Putamen (tissue), 1 donor: Measurements from ENCODE around the gene CD79A.
A peak's percentile ranks its signal among the peaks of the same experiment; 100 is the strongest.

Source experiments
- DNase-seq: peaks from one replicate; pipeline ENCODE4 v3.0.0-alpha.2; 2016; ENCODE audit warnings: low spot score

CD79A gene

DNA sequence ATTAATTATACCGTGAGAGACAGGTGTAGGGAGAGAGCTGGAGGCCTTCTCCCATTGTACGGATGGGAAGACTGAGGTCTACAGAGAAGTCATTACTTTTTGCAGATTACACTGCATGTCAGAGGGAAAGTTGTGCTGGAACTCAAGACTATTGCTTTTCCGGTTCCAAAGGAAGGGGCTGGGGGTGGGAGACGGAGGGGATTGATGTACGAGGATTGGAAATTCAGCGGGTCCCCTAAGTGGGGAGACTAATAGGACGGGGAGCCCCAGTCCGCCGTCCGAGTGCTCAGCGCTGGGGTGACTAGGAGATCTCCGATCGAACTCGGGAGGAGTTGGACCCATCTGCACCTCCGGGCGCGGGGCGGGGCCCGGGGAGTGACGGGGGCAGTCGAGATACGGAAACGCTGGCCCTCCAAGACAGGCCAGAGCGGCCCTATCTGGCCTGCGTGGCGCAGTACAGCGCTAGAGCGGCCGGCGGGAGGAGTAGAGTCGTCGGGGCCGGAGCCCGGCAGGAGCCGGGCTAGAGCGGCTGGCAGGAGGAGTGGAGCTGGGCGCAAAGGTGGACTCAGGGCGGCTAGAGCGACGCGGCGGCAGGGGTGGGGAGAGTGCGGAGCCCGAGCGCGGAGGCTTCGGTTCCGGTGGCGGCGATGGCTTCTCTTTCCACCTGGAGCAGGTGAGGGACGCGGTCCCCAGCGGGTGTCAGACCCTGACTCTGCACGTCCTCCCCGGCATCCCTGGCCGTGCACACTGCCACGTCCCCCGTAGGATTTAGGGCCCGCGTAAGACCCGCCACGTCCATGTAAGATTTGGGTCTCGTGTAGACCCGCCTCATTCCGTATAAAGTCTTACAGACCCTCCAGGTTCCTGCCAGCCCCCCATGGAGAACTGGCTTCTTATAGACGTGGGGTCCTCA is 7.0 kb downstream of the CD79A start:
- peak; percentile 95 for DNase-seq

DNA sequence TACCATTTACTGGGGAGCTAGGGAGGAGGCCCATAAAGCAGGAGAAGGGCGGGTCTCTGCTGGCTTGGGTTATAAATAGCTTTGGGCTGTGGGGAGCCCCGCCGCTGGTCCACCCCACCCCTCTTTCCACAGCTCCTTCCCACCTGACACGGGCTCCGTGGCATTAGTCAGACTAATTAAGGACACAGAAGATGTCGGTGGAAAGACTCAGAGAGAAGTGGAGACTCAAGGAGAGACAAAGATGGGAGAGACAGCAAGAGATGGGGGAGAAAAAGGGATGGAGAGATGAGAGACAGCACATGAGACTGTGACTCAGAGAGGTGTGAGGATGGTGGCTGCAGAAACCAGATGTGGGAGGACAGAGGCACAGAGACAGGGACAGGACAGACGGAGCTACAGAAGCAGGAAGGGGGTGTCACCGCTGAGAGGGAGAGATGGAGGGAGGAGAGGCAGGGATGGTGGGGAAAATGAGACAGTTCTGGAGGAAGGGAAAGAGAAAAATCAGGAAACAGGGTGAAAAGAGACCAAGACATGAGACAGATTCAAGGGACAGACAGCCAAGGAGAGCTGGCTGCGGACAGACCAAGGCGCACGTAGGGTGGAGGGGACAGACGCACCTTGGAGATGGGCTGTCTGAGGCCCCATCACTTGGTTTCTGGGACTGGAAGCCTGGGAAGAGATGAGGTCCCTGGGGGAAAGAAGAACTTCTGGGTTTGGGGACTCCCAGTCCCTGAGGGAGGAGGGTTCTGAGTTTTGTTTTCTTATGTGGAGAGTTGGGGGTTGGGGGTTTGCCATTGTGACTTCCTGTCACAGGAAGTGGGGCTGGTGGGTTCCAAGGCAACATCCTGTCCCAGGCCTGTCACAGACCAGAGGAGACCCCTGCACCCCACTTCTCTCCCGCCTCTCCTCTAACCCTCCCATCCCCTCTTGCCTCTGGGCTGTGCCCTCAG is 10.0 kb downstream of the CD79A start:
- DNase-seq, result no peak

DNA sequence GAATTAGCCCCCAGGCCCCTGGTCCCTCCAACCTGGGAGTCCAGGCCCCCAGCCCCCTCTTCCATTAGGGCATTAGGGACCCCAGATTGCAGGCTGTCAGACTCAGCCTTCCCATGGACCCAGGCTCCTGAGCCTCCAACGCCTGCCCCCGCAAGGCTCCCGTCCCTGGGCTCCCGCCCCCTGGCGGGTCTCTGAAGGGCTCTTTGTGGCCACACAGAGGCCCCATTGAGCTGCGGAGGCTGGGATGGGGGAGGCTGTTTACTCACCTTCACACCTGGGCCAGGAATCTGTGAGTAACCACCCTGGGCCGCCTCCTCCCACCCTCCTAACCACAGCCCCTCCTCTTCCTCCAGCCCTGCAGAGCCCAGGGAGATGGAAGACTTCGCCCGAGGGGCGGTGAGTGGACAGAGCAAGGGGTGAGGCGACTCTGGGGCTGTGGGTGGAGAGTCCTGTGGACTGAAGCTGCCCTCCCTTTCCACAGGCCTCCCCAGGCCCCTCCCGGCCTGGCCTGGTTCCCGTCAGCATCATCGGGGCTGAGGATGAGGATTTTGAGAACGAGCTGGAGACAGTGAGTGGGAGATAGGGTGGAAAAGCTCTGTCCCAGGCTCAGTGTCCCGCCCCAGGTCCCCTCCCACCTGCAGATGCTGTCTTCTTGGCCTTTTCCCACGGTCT is 10.8 kb downstream of the CD79A start:
- peak; percentile 40 for DNase-seq

DNA sequence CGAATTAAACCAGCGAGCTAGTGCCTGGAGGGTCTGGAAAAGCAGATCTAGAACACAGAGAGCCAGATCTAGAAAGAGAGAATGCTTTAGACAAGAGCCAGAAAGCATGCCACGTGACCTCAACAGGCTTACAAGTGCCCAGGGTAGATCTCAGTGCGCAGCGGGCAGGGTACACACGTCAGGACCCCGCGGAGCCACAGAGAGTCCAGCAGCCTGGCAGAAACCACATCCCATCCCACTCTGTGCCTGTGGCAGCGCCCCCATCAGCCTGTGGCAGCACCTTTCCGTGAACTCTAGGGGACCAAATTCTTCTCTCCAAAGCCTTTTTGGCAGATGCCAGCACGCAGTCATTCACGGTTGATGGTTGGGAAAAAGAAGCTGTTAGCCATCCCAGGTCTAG is 11.8 kb downstream of the CD79A start:
- DNase-seq, result no peak

DNA sequence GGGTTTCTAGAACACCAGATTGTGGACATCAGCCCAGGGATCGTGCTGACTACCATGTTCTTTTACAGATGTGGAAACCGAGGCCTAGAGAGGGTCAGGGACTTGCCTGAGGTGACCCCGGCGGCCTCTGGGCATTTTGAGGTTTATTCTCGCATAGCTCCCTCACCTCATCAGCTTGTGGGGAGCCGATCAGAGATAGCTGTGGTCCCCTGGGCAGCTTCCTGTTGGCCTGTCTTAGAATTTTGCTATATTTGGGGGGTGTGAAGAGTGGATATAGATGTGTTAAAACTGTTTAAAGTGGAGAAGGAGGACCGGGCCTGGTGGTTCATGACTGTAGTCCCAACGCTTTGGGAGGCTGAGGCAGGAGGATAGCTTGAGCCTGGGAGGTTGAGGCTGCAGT is 12.8 kb downstream of the CD79A start:
- no peak for DNase-seq

DNA sequence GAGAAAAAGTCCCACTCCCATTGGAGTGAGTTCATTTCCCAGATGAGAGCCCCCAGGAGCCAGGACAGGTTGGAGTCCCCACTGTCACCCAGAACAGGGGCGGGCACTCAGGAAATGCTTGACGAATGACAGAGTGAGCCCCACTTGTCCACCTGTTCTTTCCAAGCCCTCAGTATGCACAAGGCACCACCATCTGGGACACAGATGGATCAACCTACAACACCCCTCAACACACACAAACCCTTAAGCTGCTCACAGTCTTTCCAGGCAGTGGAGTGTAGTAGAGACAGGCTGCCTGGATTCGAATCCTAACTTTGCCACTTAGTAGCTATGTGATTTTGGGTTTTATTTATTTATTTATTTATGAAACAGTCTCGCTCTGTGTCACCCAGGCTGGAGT is 13.9 kb downstream of the CD79A start:
- no peak for DNase-seq

DNA sequence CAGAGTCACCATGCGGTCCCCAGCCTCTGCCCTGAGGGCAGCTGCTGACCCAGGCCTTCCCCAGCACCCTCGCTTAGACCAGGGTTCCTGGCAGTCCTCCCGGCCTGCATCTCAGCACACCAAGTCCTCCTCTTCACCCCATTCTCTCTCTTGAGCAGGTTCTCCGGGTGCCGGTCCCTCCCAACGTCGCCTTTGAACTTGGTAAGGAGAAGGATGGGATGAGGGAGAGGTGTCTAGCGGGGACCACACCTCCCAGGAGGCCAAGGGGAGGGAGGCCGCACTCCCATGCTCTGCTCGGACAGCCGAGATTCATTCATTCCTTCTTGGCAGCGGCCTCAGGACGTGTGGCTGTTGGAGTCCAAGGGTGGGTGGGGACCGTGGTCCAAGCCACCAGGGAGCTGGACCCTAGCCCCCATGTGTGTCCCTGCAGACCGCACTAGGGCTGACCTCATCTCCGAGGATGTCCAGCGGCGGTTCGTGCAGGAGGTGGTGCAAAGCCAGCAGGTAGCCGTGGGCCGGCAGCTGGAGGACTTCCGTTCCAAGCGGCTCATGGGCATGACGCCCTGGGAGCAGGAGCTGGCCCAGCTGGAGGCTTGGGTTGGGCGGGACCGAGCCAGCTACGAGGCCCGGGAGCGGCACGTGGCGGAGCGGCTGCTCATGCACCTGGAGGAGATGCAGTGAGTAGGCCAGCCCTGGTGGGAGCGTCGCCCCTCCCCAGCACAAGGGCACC is 15.3 kb downstream of the CD79A start:
- no peak for DNase-seq

DNA sequence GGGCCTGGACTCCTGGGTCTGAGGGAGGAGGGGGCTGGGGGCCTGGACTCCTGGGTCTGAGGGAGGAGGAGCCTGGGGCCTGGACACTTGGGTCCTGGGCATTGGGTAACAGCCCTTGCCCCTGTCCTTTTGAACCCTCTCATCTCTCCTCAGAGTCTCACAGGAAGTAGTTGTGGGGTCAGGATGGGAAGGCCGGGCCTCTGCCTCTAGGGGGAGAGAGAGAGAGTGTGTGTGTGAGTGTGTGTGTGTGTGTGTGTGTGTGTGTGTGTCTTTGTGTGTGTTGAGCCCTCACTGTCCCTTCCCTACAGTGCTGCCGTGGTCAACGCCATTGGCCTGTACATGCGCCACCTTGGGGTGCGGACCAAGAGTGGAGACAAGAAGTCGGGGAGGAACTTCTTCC is 16.8 kb downstream of the CD79A start:
- no peak for DNase-seq

DNA sequence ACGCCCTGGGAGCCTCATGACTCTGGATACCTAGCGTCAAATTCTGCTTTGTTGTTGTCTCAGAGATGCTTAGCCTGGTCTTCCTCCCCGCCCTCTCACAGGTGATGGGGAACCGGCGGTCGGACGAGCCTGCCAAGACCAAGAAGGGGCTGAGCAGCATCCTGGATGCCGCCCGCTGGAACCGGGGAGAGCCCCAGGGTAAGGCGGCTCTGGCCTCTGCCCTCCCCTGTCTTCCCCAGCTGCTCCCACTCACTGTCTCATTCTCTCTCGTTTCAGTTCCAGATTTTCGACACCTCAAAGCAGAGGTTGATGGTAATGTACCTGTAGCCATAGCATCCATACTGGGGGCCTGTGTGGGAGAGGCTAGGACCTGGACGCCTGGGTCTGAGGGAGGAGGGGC is 17.3 kb downstream of the CD79A start:
- no peak for DNase-seq

DNA sequence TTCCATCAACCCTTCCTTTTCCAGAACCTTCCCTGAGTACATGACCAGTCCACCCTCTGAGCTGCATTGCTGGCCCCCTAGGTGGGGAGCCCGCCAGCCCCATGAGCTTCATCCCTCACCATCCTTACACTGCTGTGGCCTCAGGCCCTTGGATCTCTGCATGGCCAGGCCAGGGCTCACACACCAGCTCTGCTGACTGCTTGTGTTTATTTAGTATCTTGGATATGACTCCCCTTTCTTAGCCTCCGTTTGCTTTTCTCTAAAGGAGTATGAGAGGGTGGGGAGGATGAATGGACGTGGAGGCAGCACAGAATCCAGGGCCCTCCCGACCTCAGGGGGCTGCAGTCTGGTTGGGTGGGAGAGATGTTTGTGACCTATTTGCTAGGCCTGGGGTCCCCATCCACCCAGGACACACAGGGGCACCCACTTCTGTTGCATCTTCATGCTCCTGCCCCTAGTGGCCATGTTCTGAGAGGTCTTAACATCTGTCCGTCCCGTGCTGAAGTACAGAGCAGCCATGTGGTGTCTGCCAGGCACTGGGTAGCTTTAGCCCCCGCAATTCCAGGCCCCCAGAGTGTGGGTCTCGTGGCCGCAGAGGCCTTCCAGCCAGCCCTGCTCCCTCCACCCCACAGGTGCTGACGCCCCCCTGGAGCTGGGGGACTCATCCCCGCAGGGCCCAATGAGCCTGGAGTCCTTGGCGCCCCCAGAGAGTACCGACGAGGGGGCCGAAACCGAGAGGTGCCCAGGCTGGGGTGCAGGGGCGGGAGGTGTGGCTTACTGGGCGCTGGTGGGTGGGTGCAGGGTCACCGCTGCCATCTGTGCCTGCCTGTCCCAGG is 18.9 kb downstream of the CD79A start:
- DNase-seq, result no peak

DNA sequence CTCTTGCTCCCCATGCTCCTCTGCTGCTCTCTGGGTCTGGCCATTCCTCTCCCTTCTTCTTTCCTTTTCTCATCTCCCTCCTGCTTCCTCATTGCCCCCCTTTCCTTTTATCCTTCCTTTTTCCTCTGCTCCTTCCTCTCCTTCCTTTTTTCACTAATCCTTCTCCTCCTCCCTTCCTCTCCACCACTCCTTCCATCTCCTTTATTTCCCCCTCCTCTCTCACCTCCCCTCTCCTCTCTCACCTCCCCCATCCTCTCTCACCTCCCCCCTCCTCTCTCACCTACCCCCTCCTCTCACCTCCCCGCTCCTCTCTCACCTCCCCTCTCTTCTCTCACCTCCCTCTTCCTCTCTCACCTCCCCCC is 19.5 kb downstream of the CD79A start:
- no peak for DNase-seq

DNA sequence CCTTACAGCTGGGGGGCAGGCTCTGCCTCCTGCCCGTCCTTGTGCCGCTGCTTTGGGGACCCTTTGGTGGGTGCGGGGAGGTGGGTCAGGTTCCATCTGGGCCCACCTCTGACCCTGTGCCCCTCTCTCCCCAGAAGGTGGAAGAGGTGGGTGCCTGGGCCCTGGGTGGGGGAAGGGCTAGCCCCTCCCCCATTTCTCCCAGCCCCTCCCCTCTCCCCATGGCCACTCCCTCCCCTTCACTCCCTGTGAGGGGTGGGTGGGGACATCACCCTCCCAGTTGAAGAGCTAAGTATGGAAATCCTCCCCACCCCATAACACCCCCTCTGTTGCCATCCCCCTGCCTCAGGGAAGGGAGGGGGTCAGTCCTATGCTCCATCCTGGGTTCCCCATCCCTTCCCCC is 20.1 kb downstream of the CD79A start:
- no peak for DNase-seq

DNA sequence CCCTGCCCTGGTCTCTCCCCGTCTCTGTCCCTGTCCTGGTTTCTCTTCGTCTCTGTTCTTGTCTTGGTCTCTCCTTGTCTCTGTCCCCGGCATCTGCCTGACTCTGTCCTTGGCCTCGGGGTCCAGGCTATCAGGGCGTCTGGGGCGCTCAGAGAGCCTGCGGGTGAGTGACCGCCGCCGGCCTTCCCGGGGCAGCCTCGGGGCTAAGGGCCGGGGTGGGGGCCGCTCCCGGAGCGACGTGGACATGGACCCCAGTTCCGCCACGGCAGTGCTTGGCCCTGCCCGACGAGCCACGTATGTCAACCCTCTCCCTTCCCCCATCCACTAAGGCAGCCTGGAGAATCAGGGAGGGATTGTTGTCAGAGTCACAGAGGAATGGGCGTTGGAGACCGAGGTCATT is 20.7 kb downstream of the CD79A start:
- no peak for DNase-seq

DNA sequence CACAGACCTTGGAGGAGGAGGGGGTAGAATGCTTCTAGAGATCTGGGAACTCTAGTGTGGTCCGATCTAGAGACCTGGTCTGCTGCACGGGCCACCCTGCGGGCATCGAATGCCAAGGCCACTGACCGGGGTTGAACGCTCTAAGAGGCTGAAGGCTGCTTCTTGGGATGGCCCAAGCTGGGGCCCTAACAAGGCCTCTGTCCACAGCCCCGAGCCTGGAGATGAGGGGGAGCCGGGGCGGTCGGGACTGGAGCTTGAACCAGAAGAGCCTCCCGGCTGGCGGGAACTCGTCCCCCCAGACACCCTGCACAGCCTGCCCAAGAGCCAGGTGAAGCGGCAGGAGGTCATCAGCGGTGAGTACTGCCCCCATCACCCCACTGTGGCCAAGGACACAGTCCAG is 21.2 kb downstream of the CD79A start:
- no peak for DNase-seq

DNA sequence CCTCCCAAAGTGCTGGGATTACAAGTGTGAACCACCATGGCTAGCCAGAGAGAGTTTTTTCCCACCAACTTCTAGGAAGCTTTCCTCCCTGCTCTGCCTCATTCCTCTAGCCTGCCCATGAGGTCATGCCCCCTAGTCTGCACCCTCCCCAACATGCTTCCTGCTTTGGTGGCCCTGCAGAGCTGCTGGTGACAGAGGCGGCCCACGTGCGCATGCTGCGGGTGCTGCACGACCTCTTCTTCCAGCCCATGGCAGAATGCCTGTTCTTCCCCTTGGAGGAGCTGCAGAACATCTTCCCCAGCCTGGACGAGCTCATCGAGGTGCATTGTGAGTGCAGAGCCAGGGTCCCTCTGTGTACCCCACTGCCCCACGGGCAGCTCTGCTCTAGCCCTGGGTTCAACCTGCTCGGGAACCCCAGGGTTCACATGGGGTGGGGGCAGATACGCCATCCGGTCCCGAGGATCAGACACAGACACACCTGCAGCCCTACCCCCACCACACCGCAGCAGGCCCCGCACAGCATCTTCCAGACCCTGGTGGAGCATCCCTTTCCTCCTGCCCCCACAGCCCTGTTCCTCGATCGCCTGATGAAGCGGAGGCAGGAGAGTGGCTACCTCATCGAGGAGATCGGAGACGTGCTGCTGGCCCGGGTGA is 24.8 kb downstream of the CD79A start:
- no peak for DNase-seq

DNA sequence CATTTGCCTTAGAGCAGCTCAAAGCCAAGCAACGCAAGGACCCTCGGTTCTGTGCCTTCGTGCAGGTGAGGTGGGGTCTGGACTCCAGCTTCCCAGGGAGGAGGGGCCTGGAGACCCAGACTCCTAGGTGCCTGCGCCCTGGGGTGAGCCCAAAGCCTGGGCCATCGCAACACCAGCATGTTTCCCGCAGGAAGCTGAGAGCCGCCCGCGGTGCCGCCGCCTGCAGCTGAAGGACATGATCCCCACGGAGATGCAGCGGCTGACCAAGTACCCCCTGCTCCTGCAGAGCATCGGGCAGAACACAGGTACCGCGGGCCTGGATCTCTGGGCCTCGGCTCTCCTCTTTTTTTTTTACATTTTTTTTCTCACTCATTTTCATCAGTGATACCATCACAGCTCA is 25.5 kb downstream of the CD79A start:
- DNase-seq, result no peak

DNA sequence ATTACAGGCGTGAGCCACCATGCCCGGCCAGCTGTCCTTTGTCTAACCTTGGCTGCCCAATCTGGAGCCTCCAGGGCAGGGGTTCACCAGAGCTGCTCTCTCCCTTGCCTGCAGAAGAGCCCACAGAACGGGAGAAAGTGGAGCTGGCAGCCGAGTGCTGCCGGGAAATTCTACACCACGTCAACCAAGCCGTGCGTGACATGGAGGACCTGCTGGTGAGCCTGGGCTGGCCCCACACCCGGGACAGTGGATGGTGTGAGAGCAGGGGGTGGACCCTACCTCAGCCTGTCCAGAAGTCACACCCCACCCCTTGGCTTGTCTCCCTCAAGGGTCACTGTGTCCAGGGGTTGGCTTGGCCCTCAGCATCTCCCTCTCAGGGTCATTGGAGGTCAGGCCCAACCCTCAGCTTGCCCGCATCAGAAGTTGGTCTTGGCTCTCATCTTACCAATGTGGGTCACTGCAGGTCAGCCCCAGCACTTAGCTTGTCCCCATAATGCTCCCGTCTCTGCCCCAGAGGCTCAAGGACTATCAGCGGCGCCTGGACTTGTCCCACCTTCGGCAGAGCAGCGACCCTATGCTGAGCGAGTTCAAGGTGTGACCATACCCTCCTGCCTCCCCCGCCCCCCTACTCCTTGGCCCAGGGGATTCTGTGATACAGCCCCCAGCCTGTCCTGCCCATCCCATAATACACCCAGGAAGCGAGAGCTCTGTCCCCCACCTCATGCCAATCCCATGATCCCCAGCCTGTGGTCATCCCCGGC is 26.3 kb downstream of the CD79A start:
- no peak for DNase-seq

DNA sequence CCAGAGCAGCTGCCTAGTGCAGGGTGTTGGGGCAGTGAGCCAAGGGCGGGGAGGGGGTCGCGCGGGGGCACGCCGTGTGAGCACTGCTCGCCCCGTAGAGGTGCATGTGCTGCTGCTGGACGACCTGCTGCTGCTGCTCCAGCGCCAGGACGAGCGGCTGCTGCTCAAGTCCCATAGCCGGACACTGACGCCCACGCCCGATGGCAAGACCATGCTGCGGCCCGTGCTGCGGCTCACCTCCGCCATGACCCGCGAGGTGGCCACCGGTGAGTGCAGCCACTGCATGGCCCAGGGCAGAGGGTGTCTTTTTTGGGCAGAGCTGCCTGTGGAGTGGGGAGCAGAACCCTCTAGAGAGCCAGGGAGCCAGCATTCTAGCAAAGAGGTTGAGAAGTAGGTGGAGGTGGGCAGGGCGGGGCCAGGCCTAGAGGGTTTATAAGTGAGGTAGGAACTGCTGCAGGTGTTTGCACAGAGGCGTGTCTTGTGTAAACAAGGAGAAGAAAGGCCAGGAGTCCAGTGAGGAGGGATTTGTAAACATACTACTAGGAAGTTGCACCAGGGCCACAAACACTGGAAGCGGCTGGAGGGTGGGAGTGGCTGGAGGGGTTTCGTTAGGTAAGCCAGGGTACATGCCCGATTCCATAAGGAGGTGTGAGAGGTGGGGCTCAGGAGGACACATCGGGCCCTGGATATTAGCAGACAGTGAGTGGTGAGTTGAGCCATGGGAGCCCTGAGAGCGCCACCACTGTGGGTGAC is 27.2 kb downstream of the CD79A start:
- DNase-seq, result no peak
